Gastrocnemius medialis (tissue), 4 donors: ENCODE data around the gene THBD.

Experiments used
- CTCF ChIP-seq, 5 experiments: fragments of 450-650 bp in 3 of 5; fragments of 200-600 bp in 2 of 5; sonication (generic) in 2 of 5; IDR thresholded peaks in 4 of 5; conservative IDR thresholded peaks in 1 of 5; 1 replicate in 4 of 5; 2 replicates in 1 of 5; pipeline ENCODE4 v1.5.1; 2016 to 2019; ENCODE audit warnings: antibody characterized with exemption in 5 of 5, mild to moderate bottlenecking in 3 of 5, moderate library complexity in 3 of 5
- POLR2A ChIP-seq, 2 donors: fragments of 450-650 bp; IDR thresholded peaks; one replicate each; pipeline ENCODE4 v1.6.1; 2017; ENCODE audit warnings: antibody characterized with exemption in 2 of 2, mild to moderate bottlenecking in 2 of 2, moderate library complexity in 2 of 2

GRCh38 chr20:23094213-23094896 is 44.9 kb upstream of the THBD start:
- no peak for TF ChIP-seq POLR2A (IDR thresholded peaks at IDR 0.05)
- no peak for TF ChIP-seq CTCF (IDR thresholded peaks at IDR 0.05 in 4 of 5, conservative IDR thresholded peaks at IDR 0.05 in 1 of 5)
